ENCODE data around the gene MAPT. TPM values are rescaled to one million over a fixed set of nuclear protein-coding genes. Genes with fewer than 3 reads are reported as not detected.

MAPT gene
- total RNA-seq, 4 donors from 2014 or later, result 70.3 to 120 (median 82.8) TPM

DNA sequence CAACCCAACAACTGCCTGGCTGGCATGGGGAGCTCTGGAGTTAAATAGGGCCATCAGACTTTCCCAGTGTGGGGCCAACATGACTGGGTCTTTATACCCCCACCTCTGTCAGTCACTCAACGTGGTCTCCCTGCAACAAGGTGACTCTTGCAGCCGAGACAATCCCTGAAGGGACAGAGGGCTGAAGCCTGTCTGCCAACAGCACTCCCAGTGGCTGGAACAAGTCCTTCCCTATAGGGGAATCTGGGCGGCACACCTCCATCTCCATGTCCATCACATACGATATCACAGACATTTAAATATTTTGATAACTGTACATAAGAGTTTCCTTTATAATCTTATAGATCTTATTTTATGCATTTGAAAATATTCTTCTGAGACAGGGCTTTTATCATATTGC is 4.8 kb upstream of the MAPT start:
- TF ChIP-seq, protein P1, sequence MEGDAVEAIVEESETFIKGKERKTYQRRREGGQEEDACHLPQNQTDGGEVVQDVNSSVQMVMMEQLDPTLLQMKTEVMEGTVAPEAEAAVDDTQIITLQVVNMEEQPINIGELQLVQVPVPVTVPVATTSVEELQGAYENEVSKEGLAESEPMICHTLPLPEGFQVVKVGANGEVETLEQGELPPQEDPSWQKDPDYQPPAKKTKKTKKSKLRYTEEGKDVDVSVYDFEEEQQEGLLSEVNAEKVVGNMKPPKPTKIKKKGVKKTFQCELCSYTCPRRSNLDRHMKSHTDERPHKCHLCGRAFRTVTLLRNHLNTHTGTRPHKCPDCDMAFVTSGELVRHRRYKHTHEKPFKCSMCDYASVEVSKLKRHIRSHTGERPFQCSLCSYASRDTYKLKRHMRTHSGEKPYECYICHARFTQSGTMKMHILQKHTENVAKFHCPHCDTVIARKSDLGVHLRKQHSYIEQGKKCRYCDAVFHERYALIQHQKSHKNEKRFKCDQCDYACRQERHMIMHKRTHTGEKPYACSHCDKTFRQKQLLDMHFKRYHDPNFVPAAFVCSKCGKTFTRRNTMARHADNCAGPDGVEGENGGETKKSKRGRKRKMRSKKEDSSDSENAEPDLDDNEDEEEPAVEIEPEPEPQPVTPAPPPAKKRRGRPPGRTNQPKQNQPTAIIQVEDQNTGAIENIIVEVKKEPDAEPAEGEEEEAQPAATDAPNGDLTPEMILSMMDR (IDR thresholded peaks at IDR 0.05 in 4 of 5, conservative IDR thresholded peaks at IDR 0.05 in 1 of 5), result no peak
- TF ChIP-seq POLR2A (IDR thresholded peaks at IDR 0.05), result no peak
- intact Hi-C loops (cut with DNase I; ENCODE audit: low total_unique reads), result no loop called here
- ATAC-seq, result no peak

DNA sequence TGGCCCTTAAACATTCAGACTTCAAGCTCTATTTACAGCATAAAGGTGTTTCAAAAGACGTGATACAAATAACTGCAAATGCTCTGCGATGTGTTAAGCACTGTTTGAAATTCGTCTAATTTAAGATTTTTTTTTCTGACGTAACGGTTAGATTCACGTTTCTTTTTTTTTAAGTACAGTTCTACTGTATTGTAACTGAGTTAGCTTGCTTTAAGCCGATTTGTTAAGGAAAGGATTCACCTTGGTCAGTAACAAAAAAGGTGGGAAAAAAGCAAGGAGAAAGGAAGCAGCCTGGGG is 681 bp upstream of the MAPT start:
- peak overlapping the region; percentile 89 to 99 (median 96) for H3K27ac ChIP-seq
- DNase-seq (no peak), ATAC-seq (no peak)
- no peaks in the 10 kb centered on the region for H3K27me3 ChIP-seq
- H3K4me3 ChIP-seq, result peak overlapping the region; percentile 64 to 93 (median 80)
- no peaks in the 10 kb centered on the region for H3K36me3 ChIP-seq
- H3K9me3 ChIP-seq, result no peaks in the 10 kb centered on the region
- peaks cover 21% of the 10 kb centered on the region in 2 donors for H3K4me1 ChIP-seq
- in situ Hi-C loops (cut with MboI; ENCODE audit: low sequenced_read_pairs in 4 of 4), result no loop called here
- TF ChIP-seq POLR2A (IDR thresholded peaks at IDR 0.05), result no peak
- TF ChIP-seq, protein P1 (IDR thresholded peaks at IDR 0.05 in 4 of 5, conservative IDR thresholded peaks at IDR 0.05 in 1 of 5), result no peak
- intact Hi-C loops (cut with DNase I; ENCODE audit: low total_unique reads), result loop anchor here (1.0 kb wide), 1 partner anchor 56 kb away; no protein-coding TSS in a partner anchor

More for the DNA sequence above, 4.8 kb upstream of the MAPT start:
- in situ Hi-C loops (cut with MboI; ENCODE audit: low sequenced_read_pairs in 4 of 4), result loop anchor here in 1 of 4 donors (10.0 kb wide), 1 partner anchor 55 kb away; no protein-coding TSS in a partner anchor
- Histone ChIP-seq H3K4me1 (peaks cover 5% of the 10 kb centered on the region in 2 donors), H3K9me3 (no peaks in the 10 kb centered on the region), H3K4me3 (no peak overlapping the region), H3K36me3 (no peaks in the 10 kb centered on the region), H3K27me3 (no peaks in the 10 kb centered on the region), H3K27ac (no peak overlapping the region)
- DNase-seq, result no peak

DNA sequence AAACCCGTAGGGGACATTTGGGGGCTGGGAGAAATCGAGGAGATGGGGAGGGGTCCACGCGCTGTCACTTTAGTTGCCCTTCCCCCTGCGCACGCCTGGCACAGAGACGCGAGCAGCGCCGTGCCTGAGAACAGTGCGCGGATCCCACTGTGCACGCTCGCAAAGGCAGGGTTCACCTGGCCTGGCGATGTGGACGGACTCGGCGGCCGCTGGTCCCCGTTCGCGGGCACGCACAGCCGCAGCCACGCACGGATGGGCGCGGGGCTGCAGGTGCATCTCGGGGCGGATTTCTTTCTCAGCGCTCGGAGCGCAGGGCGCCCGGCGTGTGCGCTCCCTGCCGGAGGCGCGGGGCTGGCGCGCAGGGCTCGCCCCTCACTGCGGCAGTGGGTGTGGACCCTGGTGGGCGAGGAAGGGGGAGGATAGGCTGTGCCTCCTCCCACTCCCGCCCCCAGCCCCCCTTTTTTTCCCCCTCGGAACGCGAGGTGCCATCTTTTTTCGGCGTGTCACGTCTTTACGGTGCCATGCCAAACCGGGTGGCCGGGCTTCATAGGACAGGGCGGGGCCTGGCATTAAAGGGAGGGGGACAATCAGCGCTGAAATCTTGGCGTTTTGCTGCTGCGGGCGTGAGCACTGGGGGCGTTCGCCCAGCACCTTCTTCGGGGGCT is 1.1 kb downstream of the MAPT start:
- peak; percentile 55 to 82 for DNase-seq
- Histone ChIP-seq H3K9me3 (no peaks in the 10 kb centered on the region), H3K27me3 (no peaks in the 10 kb centered on the region), H3K27ac (peak overlapping the region; percentile 94 to 99 (median 99)), H3K36me3 (no peaks in the 10 kb centered on the region), H3K4me1 (peaks cover 36 to 38% of the 10 kb centered on the region in 2 donors), H3K4me3 (peak overlapping the region; percentile 82 to 100 (median 96))
- intact Hi-C loops (cut with DNase I; ENCODE audit: low total_unique reads), result loop anchor here (5.0 kb wide), 1 partner anchor 372 kb away; no protein-coding TSS in a partner anchor
- peak; percentile 55 to 61 for ATAC-seq
- peak; percentile 52 to 59 for TF ChIP-seq POLR2A (IDR thresholded peaks at IDR 0.05)
- TF ChIP-seq, protein P1 (IDR thresholded peaks at IDR 0.05 in 4 of 5, conservative IDR thresholded peaks at IDR 0.05 in 1 of 5), result peak in 1 of 5 experiments; percentile 18
- in situ Hi-C loops (cut with MboI; ENCODE audit: low sequenced_read_pairs in 4 of 4), result loop anchor here in 1 of 4 donors (5.0 kb wide), 1 partner anchor 52 kb away; no protein-coding TSS in a partner anchor

- intact Hi-C loops (cut with DNase I; ENCODE audit: low total_unique reads), result loop anchor here (5.0 kb wide), 1 partner anchor 371 kb away; no protein-coding TSS in a partner anchor
- H3K27me3 ChIP-seq, result no peaks in the 10 kb centered on the region
- H3K27ac ChIP-seq, result peak overlapping the region; percentile 94 to 99 (median 99)
- DNase-seq (peak; percentile 15 to 34), ATAC-seq (peak; percentile 5 to 6)
- TF ChIP-seq, protein P1 (IDR thresholded peaks at IDR 0.05 in 4 of 5, conservative IDR thresholded peaks at IDR 0.05 in 1 of 5), result no peak
- TF ChIP-seq POLR2A (IDR thresholded peaks at IDR 0.05), result no peak
- H3K9me3 ChIP-seq, result no peaks in the 10 kb centered on the region
- H3K4me1 ChIP-seq, result peaks cover 40 to 45% of the 10 kb centered on the region in 2 donors
- in situ Hi-C loops (cut with MboI; ENCODE audit: low sequenced_read_pairs in 4 of 4), result loop anchor here in 1 of 4 donors (5.0 kb wide), 1 partner anchor 51 kb away; no protein-coding TSS in a partner anchor
- H3K36me3 ChIP-seq, result no peaks in the 10 kb centered on the region
- peak overlapping the region; percentile 82 to 100 (median 96) for H3K4me3 ChIP-seq
Observed at GRCh38 chr17:45895969-45896785, 1.8 kb downstream of the MAPT start.
